G401.6 (cell line): Measurements from ENCODE around the gene ID2.
"Not testable (repeated sequence)": the region's sequence is repeated elsewhere in the genome, so short reads cannot be mapped to it uniquely, and the experiment has no call there.

Experiments
- FAIRE-seq: peaks from 2 replicates; lab custom pipeline; 2012; peaks lifted over from hg19 to GRCh38; lab: Jason Lieb, UNC

ID2 gene

GRCh38 chr2:8685697-8686358 lies 4.0 kb downstream of the ID2 start:
- no peak for FAIRE-seq

GRCh38 chr2:8691859-8692437 lies 10.1 kb downstream of the ID2 start:
- no peak for FAIRE-seq

- FAIRE-seq = no peak
Measured at GRCh38 chr2:8692783-8693156, 10.9 kb downstream of the ID2 start.

GRCh38 chr2:8693157-8693821 lies 11.4 kb downstream of the ID2 start:
- FAIRE-seq = no peak

- FAIRE-seq = no peak
Measured at GRCh38 chr2:8694737-8695136, 12.9 kb downstream of the ID2 start.

- FAIRE-seq = no peak
Measured at GRCh38 chr2:8697190-8697589, 15.3 kb downstream of the ID2 start.

GRCh38 chr2:8699839-8700238 lies 18.0 kb downstream of the ID2 start:
- no peak for FAIRE-seq

GRCh38 chr2:8701681-8702379 lies 20.0 kb downstream of the ID2 start:
- no peak for FAIRE-seq

- FAIRE-seq = no peak
Measured at GRCh38 chr2:8704906-8705305, 23.1 kb downstream of the ID2 start.

- FAIRE-seq = no peak
Measured at GRCh38 chr2:8709611-8710010, 27.8 kb downstream of the ID2 start.

- no peak for FAIRE-seq
Measured at GRCh38 chr2:8710951-8711350, 29.1 kb downstream of the ID2 start.

- FAIRE-seq = no peak
Measured at GRCh38 chr2:8714283-8714682, 32.4 kb downstream of the ID2 start.

- no peak for FAIRE-seq
Measured at GRCh38 chr2:8714971-8715370, 33.1 kb downstream of the ID2 start.

GRCh38 chr2:8719528-8719927 lies 37.7 kb downstream of the ID2 start:
- FAIRE-seq = peak; percentile 42

- peak; percentile 6 for FAIRE-seq
Measured at GRCh38 chr2:8720741-8721140, 38.9 kb downstream of the ID2 start.

- FAIRE-seq = no peak
Measured at GRCh38 chr2:8721410-8721809, 39.6 kb downstream of the ID2 start.

GRCh38 chr2:8722986-8723385 lies 41.1 kb downstream of the ID2 start:
- no peak for FAIRE-seq

GRCh38 chr2:8725838-8726237 lies 44.0 kb downstream of the ID2 start:
- no peak for FAIRE-seq

- no peak for FAIRE-seq
Measured at GRCh38 chr2:8728305-8729015, 46.6 kb downstream of the ID2 start.

- not testable (repeated sequence) for FAIRE-seq
Measured at GRCh38 chr2:8729101-8729500, 47.2 kb downstream of the ID2 start.

- no peak for FAIRE-seq
Measured at GRCh38 chr2:8729939-8730338, 48.1 kb downstream of the ID2 start.

- no peak for FAIRE-seq
Measured at GRCh38 chr2:8732601-8733000, 50.7 kb downstream of the ID2 start.
